GM21528 (cell line): ENCODE measurements around the gene NFKBIE.

Source experiments
- ATAC-seq: cut with Tn5 transposase; IDR thresholded peaks from one replicate; pipeline ENCODE4 v1.9.1; 2021; ENCODE audit warnings: mild to moderate bottlenecking, moderate library complexity; ENCODE audit not compliant: unreplicated experiment, low FRiP score

The NFKBIE gene

DNA sequence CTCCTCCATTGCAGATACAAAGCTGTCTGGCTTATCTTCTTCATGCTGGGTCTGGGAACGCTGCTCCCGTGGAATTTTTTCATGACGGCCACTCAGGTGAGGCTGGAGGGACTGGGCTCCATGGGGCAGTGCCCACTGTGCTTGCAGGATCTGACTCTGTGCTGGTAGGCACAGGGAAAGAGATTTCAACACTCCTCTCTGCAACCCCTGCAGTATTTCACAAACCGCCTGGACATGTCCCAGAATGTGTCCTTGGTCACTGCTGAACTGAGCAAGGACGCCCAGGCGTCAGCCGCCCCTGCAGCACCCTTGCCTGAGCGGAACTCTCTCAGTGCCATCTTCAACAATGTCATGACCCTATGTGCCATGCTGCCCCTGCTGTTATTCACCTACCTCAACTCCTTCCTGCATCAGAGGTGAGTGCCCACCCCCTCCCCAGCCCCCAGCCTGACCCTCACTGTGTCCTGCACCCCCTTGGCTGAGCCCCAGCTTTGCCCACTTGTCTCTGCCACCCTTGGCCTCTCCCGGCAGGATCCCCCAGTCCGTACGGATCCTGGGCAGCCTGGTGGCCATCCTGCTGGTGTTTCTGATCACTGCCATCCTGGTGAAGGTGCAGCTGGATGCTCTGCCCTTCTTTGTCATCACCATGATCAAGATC, 35.8 kb downstream of the NFKBIE start:
- ATAC-seq: no peak

DNA sequence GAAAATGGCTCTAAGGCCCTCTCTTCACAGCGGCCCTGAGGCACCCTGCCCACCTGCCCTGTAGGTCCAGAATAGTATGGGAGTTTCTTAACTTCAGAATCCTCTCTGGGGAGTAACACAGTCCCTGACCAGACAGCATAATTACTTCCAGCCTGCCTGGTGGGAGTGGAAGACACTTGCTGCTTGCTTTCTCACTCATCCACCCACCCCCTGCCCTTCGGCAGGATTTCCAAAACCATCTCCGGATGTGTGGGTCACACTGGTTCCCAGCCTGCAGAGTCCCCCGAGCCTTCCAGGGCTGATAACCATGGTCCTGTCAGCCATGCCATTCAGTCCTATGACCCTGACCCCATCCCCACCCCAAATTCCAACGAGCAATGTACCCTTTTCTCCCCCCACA, 36.5 kb downstream of the NFKBIE start:
- ATAC-seq: no peak

DNA sequence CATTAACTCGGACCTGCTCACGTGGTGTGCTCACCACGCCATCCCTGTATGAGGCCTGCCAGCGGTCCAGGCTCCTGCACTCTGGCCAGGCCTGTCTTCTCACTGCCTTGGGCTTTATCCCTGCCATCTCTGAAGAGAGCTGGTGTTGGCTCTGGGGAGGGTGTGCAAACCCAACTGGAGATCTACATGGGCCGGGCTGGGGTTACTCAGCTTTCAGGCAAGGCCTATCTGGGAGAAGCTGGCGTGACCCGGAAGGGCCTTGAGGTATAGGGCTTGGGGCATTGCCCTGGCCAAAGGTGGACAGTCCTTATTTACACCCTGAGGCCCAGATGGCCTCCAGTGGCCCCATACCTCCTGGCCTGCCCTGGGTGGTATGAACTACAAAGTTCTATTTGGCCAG, 36.9 kb downstream of the NFKBIE start:
- no peak for ATAC-seq

DNA sequence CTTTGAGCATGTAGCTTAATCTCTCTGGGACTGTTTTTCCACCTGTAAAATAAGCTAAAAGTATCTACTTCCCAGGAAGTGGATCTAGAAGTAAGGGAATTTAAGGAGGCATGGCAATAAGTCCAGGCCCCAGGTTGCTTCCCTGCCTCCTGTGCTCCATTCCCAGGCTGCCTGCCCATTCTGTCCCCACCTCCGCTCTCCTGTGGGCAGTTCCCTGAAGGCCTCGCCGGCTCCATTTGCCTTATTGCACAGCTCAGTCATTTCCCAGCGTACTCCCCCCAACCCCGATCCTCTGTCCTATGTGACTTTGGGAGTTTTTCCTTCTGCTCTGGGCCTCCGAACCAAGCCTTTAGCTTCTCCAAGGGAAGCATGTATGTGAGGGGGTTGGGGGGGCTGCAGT, 37.3 kb downstream of the NFKBIE start:
- ATAC-seq: no peak

DNA sequence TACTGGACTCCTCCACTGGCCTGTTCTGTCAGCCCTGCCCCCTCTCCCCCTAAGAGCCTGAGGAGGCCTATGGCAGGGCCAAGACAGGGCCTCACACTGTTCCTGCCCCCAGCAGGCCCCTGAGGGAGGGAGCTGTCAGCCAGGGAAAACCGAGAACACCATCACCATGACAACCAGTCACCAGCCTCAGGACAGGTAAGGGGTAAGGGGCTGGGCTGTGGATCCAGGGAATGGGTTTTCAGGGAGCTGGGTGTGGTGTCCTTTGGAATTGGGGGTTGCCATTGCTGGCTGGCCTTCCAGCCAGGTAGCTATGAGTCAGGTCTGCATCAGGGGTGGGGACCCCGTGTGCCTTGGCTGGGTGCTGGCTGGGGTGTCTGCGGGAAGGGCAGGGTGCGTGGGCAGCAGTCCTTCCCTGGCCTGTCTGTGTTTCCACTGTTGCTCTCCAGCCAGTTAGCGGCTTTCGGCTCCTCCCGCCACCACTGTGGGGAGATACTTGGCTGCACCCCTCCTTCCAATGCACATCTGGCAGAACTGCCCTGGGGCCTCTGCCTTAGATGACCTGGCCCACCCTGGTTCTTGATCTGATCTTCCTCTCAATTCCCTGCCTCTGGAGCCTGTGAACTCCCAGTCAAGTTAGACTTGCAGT, 38.1 kb downstream of the NFKBIE start:
- ATAC-seq: no peak

DNA sequence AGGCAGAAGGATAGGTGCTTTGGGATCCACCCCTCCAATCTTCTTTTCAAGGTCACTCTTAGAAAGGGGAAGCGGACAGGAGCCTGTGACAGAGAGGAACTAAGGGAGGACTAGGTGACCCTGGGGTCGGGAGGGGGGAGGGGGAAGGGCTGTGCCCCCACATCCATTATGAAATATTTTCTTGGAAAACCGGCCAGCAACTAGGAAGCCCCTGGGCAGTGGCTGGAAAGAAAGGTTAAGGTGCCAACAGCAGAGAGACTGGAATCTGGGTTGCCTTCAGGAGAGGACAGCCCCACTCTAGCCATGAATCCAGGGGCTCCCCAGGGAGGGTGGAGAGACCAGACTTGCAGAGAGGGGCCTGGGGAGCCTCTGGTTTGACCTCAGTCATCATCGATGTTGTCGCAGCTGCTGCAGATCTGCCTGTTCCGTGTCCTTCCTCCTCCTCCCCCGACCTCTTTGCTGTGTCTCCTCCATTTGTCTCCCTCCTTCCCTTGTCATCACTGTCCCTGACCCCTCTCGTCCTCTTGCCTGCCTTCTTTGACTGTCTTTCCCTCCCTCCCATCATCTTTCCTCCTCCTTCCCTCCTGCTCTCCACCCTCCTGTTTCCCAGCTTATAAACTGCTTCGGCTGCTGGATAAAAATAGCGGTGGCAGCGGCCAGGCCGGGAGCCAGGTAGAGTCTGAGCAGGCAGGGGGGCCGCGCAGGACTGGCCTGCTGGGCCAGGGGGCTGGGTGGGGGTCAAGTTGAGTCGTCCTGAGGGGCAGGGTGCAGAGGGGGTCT, 38.8 kb downstream of the NFKBIE start:
- ATAC-seq: no peak

DNA sequence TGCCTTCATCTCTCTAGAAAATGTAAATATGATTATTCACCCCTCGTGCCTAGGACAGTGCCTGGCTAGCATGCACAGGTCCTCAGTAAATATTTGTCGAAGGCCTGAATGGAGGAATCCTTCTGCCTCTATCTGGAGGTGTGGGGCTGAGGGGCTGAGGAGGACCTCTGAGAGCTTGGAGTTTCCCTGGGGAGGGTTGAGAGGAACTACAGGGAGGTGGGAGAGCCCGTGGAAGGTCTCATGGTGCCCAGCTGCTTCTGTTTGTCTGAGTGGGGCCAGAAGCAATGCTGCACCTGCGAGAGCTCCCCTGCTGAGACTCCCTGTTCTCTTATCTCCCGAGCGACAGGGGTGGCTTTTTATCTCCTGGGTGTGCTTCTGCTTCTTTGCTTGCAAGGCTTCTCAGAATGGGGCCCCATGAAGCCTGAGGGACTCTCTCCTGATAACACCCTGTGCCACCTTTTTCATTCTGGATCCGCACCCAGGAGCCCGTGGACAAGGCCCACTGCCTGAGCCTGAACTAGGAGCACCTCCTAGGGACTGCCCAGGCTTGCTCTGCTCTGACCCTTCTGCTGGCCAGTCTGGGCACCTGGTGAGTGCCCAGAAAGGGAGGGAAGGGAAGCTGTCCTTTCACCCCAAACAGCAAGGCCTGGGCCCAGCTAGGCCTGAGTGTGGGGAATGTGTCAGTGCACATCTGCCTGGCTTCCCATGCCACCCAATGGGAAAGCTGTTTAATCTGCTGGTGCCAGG, 39.6 kb downstream of the NFKBIE start:
- ATAC-seq: no peak

DNA sequence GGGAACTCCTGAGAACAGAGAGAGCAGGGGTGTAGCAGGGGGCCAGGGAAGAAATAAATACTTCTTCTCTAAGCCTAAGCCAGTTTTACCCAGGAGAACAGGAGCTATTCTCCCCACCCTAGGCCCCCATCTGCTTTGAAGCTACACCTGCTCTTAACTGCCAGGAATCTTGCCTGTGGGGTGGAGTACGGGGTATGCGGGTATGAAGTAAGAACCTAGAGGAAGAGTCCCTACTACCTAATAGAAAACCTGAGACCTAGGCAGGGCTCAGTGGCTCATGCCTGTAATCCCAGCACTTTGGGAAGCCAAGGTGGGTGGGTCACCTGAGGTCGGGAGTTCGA, 40.4 kb downstream of the NFKBIE start:
- ATAC-seq: no peak

DNA sequence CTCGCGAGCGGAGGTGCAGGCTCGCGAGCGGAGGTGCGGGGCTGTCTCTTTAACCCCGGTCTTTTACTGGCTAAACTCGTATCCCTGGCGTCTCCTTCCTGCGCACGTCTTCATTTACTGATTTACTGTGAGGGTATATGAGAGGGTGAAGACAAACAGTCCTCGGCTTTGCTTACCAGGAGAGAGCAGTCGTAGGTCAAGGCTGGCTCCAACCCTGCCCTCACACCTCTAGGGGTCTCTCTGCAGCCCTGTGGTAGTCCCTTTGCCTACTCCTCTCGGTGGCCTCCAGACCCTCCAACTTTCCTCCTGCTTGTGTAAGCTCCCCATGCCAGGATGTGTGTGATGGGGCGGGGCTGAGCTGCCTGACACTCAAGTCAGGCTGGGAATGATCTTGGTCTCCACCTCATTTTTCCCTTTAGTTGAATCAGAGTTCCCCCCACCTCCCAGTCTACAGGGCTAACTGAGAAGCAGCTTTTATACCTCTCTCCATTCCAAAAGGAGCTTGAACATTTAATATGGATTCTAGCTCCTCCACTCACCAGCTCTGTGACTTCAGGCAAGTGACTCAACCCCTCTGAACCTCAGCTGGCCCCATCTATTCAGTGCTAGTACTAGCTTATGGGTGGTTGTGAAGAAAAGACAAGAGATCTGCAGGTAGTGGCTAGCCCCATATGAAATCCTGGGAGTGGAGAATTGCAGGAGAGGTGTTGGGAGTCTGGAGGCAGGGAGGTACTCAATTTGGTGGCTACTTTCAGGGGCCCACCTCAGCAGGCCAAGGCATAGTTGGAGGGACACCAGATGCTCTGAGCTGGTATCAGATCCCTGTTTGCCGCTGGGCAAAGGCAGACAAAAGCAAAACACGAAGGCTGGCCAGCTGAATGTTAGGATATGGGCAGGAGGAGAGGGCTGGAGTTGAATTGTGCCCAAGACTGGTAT, 41.1 kb downstream of the NFKBIE start:
- no peak for ATAC-seq

DNA sequence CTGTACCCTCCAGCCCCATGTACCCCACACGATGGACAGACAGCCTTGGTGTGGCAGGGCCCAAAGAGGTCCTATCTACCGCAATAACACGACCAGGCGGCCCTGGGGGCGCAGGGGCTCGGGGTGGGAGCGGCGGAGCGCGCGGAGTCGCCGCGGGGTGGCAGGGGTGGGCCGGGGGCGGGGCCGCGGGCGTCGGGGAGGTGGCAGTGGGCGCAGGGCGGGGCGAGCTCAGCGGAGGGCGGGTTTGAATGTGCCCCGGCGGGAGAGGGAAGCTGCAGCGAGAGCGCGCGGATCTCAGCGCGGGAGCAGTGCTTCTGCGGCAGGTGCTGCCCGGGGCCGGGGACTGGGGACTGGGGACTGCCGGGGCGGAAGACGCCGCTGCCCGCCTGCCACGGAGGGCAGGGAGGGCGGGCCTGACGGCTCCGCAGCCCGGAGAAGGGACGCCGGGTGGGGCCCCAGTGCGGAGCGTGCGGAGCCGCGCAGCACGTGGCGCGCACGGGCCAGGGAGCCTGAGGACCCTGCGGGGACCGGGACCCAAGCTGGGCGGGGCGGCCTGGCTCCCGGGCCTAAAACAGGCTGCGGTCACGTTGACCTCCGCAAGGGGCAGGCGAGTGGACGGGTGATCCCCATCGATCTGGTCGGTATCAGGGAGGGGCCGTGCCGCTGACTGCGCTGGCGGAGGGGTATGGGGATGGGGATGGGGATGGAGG, 41.9 kb downstream of the NFKBIE start, which contains the start of gene SLC29A1:
TSS of gene SLC29A1 (plus strand) at position 277 of the 710 bp plus-strand sequence. CDS start 3,719 bp downstream, outside the sequence.
- ATAC-seq: peak; percentile 46

DNA sequence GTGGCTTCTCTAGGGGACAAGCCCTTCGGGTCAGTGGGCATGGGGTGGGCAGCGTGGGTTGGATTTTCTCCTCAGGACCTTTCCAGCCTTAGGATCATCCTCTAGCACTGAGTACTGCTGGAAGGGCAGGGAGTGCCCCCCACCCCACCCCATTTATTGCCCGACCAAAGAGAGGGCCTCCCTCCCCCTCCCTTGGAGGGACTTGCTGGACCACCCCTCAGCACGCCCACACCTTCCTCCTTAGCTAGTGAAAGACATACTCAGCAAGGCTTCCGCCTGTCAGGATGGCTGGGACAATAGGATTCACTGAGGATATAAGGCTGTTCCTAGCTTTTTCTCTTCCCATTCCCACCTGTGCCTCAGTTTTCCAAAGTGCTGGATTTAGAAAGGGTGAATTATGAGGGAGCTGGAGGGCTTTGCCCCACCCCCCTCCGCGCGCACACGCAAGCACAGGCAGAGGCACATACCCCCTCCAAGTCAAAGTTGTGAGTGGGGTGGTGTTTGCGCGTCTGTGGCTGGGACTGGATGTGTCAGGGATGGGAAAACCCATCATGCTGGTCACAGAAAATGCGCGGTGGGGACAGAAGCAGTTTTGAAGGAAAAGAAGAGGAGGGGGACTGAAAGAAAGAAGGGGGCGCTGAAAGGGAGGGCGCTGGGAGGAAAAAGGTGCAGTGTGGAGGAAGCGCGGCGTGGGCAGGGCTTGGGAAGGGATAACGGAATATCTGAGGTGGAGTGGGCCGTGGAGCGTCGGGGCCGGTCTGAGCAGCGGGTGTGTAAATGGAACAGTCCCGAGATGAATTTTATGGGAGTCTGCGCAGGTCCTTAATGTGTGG, 42.6 kb downstream of the NFKBIE start:
- ATAC-seq: peak; percentile 3

DNA sequence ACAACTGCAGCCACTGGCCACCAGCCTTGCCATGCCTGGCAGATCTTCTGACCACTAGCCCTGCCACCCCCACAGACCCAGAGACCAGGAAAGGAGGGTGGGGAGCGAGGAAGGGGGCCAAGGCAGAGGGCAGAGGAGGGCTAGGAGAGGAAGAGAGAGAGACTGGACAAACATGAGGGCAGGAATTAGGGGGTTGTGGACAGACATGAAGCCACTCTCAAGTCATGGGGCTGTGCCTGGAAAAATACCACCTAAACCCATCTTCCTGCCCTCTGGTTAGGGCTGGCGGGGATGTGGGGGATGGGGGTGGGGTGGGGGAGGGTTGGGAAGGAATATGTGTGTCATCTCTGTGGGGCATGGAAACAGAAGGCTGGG, 43.4 kb downstream of the NFKBIE start:
- ATAC-seq: no peak

DNA sequence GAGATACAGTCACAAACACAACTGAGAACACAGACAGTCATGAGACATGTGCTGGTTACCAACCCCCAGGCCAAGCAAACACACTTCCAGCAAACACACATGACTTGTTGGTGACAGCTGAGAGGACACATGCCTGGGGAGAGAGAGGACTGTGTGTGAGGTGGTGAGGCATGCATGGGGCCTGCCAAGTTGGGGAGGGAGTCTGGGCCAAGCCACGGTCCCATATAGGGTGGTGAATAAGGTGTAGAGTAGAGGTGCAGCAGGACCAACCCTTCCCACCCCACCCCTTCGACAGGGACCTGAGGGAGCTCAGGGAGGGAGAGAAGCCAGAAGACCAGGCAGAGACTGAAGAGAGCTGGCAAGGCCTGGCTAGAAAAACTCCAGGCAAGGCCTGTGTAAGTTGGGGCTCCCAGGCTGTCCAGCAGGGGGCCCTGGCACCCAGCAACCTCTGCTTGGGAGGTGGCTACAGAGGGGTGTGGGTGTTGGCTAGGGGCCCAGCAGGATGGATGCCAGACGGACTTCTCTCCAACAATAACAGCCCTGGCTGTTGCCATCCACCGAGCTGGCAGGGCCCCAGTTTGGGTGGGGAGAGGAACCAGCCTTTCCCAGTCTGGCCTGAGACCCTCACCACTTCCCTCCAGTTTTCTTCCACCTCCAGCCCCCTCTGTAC, 43.9 kb downstream of the NFKBIE start:
- ATAC-seq: no peak

DNA sequence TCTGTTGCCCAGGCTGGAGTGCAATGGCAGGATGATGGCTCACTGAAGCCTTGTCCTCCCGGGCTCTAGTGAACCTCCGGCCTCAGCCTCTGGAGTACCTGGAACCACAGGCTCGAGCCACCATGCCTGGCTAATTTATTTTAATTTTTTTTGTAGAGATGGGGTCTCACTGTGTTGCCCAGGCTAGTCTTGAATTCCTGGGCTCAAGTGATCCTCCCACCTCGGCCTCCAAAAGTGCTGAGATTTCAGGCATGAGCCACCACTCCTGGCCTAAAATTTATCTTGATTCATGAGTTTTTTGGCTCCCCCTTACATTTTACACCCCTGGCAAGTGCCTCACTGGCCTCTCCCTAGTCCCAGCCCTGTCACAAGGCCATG, 44.4 kb downstream of the NFKBIE start:
- no peak for ATAC-seq

DNA sequence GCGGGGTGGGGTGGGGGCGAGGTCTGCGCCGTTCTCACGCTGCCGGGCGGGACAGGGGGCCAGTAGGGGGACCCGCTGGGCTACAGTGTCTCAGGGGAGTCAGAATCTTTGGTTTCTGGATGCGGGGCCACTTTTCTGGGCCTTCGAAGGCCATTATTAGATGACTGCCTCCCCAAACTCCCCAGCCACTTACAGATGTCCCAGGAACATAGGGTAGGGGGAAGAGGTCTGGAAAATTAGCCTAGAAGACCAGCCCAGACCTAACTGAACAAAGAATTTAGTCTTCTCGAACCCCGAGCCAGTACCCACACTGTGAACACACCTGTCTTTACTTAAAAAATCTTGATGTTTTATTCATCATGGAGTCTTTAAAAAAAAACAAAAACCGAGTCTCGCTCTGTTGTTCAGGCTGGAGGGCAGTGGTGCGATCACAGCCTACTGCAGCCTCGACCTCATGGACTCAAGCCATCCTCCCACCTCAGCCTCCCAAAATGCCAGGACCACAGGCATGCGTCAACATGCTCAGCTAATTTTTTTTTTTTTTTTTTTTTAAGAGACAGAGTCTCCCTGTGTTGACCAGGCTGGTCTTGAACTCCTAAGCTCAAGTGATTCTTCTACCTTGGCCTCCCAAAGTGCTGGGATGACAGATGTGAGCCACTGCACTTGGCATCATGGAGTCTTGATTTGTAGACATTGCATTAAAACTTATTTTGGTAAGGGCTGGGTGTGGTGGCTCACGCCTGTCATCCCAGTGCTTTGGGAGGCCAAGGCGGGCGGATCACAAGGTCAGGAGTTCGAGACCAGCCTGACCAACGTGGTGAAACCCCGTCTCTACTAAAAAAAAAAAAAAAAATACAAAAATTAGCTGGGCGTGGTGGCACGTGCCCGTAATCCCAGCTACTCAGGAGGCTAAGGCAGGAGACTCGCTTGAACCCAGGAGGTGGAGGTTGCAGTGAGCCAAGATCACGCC, 45.3 kb downstream of the NFKBIE start:
- no peak for ATAC-seq

DNA sequence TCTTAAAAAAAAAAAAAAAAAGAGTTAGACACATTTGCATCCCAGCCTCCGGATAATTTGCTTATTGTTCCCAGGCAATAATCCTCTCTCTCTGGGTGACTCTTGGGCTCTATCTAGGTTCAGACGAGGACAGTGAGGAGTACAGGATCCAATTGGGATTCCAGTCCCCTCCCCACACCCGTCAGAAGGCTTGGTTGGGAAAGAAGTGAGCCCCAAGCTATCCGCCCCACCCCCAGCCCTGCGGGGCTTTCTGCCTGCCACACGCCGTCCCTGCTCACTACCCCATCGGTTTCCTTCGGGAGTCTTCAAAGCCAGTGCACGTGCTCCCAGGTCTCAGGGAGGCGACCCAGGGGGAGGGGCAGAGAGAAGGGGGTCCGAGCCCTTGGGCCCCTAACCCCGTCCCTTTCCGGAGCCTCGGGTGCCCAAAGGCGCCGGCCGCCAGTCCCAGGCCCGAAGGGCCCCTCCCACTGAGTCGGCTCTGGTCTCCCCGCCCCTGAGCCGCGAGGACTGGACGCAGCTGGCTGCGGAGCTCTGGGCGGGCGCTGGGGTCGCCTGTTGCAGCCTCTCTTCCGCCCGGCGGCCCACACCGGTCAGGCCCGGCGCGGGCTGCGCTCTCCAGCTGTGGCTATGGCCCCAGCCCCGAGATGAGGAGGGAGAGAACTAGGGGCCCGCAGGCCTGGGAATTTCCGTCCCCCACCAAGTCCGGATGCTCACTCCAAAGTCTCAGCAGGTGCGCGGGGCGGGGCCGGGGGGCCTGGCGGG, 46.1 kb downstream of the NFKBIE start:
- ATAC-seq: peak; percentile 42
